ENCODE measurements around the gene A1BG. TPM values are rescaled to one million over a fixed set of nuclear protein-coding genes. Genes with fewer than 3 reads are reported as not detected.

The A1BG gene
- total and polyA plus RNA-seq, 2 of the 13 experiments (the other 11 are each of a cell fraction or from before 2014, with no cell fraction given), result 14.7 to 41.4 TPM

DNA sequence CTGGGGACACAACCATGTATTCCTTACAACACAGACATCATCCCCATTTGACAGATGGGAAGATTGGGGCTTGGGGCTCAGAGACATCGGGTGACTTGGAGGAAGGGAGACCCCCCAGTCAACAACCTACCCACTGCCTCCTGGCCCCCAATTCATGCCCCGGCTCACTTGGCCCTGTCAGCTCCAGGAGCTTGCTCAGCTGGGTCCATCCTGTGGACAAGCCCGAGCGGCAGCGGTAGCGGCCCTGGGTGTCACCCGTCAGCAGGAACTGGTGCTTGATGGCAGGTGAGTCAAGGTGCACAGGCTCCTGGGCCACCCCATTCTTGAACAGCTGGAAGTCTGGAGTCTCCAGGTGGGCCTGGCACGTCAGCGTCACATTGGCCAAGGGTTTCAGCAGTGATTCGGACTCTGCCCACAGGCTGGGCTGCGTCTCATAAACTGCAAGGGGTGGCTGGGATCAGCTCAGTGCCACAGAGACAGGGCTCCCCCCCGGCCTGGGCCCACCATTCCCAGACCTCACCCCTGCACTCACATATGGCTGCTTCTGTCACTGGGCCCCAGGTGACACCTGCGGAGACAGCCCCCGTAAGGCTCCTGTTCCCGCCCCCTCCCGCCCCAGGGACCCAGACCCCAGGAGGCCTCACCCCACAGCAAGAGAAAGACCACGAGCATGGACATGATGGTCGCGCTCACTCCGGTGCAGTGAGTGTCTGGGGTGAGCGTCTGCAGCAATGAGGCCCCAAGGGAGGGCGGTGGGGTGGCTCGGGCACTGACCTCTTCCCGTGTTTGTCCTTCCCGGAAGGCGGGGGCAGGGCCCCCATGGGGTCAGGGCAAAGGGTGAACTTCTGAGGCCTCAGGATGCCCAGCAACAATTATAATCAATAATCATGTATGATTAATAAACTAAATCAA is at the start of gene A1BG (continued):
- TF ChIP-seq, protein P1, sequence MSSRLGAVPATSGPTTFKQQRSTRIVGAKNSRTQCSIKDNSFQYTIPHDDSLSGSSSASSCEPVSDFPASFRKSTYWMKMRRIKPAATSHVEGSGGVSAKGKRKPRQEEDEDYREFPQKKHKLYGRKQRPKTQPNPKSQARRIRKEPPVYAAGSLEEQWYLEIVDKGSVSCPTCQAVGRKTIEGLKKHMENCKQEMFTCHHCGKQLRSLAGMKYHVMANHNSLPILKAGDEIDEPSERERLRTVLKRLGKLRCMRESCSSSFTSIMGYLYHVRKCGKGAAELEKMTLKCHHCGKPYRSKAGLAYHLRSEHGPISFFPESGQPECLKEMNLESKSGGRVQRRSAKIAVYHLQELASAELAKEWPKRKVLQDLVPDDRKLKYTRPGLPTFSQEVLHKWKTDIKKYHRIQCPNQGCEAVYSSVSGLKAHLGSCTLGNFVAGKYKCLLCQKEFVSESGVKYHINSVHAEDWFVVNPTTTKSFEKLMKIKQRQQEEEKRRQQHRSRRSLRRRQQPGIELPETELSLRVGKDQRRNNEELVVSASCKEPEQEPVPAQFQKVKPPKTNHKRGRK (CRISPR knock-in tag; IDR thresholded peaks at IDR 0.05), result no peak
- TF ChIP-seq IKZF1 (IDR thresholded peaks at IDR 0.05) (no peak), ZNF878 (CRISPR knock-in tag; IDR thresholded peaks at IDR 0.05) (no peak), ZFP82 (CRISPR knock-in tag; IDR thresholded peaks at IDR 0.05; ENCODE audit: borderline replicate concordance) (no peak), ZNF83 (CRISPR knock-in tag; IDR thresholded peaks at IDR 0.05; ENCODE audit: borderline replicate concordance) (no peak), ZEB1 (IDR thresholded peaks at IDR 0.05; ENCODE audit: insufficient replicate concordance, low read depth) (no peak), NFE2 (CRISPR knock-in tag; IDR thresholded peaks at IDR 0.05) (no peak), ATF1 (CRISPR knock-in tag; IDR thresholded peaks at IDR 0.05) (no peak), ZNF558 (CRISPR knock-in tag; IDR thresholded peaks at IDR 0.05; ENCODE audit: borderline replicate concordance) (no peak), ZNF3 (CRISPR knock-in tag; IDR thresholded peaks at IDR 0.05) (no peak), MYC (CRISPR knock-in tag; IDR thresholded peaks at IDR 0.05; ENCODE audit: borderline replicate concordance) (0 out of 2 replicates have a peak, but pooled peaks have one; percentile 2), ZNF543 (CRISPR knock-in tag; IDR thresholded peaks at IDR 0.05) (no peak), ZNF816 (CRISPR knock-in tag; IDR thresholded peaks at IDR 0.05; ENCODE audit: borderline replicate concordance) (no peak), ZFP62 (CRISPR knock-in tag; IDR thresholded peaks at IDR 0.05) (no peak), TBX2 (CRISPR knock-in tag; IDR thresholded peaks at IDR 0.05; ENCODE audit: borderline replicate concordance) (peak; percentile 36; the same call in 1 of the 2 replicates), NAIF1 (CRISPR knock-in tag; IDR thresholded peaks at IDR 0.05; ENCODE audit: borderline replicate concordance) (no peak), ZSCAN25 (CRISPR knock-in tag; IDR thresholded peaks at IDR 0.05) (peak; percentile 98), NRL (CRISPR knock-in tag; IDR thresholded peaks at IDR 0.05; ENCODE audit: borderline replicate concordance) (no peak)
- TF ChIP-seq, protein P2, sequence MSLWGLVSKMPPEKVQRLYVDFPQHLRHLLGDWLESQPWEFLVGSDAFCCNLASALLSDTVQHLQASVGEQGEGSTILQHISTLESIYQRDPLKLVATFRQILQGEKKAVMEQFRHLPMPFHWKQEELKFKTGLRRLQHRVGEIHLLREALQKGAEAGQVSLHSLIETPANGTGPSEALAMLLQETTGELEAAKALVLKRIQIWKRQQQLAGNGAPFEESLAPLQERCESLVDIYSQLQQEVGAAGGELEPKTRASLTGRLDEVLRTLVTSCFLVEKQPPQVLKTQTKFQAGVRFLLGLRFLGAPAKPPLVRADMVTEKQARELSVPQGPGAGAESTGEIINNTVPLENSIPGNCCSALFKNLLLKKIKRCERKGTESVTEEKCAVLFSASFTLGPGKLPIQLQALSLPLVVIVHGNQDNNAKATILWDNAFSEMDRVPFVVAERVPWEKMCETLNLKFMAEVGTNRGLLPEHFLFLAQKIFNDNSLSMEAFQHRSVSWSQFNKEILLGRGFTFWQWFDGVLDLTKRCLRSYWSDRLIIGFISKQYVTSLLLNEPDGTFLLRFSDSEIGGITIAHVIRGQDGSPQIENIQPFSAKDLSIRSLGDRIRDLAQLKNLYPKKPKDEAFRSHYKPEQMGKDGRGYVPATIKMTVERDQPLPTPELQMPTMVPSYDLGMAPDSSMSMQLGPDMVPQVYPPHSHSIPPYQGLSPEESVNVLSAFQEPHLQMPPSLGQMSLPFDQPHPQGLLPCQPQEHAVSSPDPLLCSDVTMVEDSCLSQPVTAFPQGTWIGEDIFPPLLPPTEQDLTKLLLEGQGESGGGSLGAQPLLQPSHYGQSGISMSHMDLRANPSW (CRISPR knock-in tag; IDR thresholded peaks at IDR 0.05; ENCODE audit: borderline replicate concordance), result no peak
- TF ChIP-seq, protein P3, sequence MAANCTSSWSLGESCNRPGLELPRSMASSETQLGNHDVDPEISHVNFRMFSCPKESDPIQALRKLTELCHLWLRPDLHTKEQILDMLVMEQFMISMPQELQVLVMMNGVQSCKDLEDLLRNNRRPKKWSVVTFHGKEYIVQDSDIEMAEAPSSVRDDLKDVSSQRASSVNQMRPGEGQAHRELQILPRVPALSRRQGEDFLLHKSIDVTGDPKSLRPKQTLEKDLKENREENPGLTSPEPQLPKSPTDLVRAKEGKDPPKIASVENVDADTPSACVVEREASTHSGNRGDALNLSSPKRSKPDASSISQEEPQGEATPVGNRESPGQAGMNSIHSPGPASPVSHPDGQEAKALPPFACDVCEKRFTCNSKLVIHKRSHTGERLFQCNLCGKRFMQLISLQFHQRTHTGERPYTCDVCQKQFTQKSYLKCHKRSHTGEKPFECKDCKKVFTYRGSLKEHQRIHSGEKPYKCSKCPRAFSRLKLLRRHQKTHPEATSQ (CRISPR knock-in tag; IDR thresholded peaks at IDR 0.05; ENCODE audit: borderline replicate concordance), result no peak
- TF ChIP-seq, protein P4, sequence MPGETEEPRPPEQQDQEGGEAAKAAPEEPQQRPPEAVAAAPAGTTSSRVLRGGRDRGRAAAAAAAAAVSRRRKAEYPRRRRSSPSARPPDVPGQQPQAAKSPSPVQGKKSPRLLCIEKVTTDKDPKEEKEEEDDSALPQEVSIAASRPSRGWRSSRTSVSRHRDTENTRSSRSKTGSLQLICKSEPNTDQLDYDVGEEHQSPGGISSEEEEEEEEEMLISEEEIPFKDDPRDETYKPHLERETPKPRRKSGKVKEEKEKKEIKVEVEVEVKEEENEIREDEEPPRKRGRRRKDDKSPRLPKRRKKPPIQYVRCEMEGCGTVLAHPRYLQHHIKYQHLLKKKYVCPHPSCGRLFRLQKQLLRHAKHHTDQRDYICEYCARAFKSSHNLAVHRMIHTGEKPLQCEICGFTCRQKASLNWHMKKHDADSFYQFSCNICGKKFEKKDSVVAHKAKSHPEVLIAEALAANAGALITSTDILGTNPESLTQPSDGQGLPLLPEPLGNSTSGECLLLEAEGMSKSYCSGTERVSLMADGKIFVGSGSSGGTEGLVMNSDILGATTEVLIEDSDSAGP (CRISPR knock-in tag; IDR thresholded peaks at IDR 0.05; ENCODE audit: borderline replicate concordance), result no peak
- TF ChIP-seq, protein P5, sequence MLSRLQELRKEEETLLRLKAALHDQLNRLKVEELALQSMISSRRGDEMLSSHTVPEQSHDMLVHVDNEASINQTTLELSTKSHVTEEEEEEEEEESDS (CRISPR knock-in tag; IDR thresholded peaks at IDR 0.05; ENCODE audit: borderline replicate concordance), result no peak
